Colonic mucosa (tissue), 4 donors: ENCODE data around the gene AP3B1. TPM values are rescaled to one million over a fixed set of nuclear protein-coding genes. Genes with fewer than 3 reads are reported as not detected.

Experiments used
- DNase-seq: peaks from one replicate; pipeline ENCODE4 v3.0.0-alpha.2; 2020
- H3K27ac ChIP-seq: fragments of 200-600 bp; one replicate; pipeline ENCODE4 v1.8.0; 2021
- H3K27me3 ChIP-seq: fragments of 200-600 bp; one replicate; pipeline ENCODE4 v1.8.0; 2021
- H3K36me3 ChIP-seq: fragments of 200-600 bp; one replicate; pipeline ENCODE4 v1.8.0; 2021
- H3K4me1 ChIP-seq: fragments of 200-600 bp; one replicate; pipeline ENCODE4 v1.8.0; 2021; ENCODE audit warnings: mild to moderate bottlenecking
- H3K4me3 ChIP-seq: fragments of 200-600 bp; one replicate; pipeline ENCODE4 v1.8.0; 2021
- H3K9ac ChIP-seq, 2 donors: one replicate each; pipeline ENCODE4 v1.7.0; 2013; ENCODE audit warnings: control low read depth in 2 of 2, low read depth in 2 of 2, low read length in 2 of 2
- H3K9me3 ChIP-seq: fragments of 200-600 bp; one replicate; pipeline ENCODE4 v1.8.0; 2021
- CTCF ChIP-seq: fragments of 200-600 bp; IDR thresholded peaks from one replicate; pipeline ENCODE4 v1.8.0; 2022; ENCODE audit warnings: antibody characterized with exemption, mild to moderate bottlenecking
- intact Hi-C: fragments of 100-400 bp; cut with DNase I; formaldehyde crosslinking; loops from one replicate; pipeline ENCODE4 v1.14.1; 2022
- total RNA-seq, 2 donors: library from RNA; stranded (reverse); fragmentation: NEBNext Ultra II Directional in 1 of 2; extraction: Animal tissue kit (Norgen Biotek cat#: 25700) in 1 of 2; gene quantifications; one replicate each; pipeline ENCODE4 v1.2.1, GENCODE V29; 2021
- donor health status: healthy.
- donor health status: DM: no; HTN: no; CAD: no.
- donor health status: DM: no; HTN: no; CAD: no.

AP3B1 gene
- total RNA-seq, 2 donors from 2014 or later, result 53.3 to 62.6 TPM

- Histone ChIP-seq H3K9ac (no peak overlapping the region), H3K36me3 (no peaks in the 10 kb centered on the region), H3K27me3 (no peaks in the 10 kb centered on the region), H3K27ac (no peak overlapping the region), H3K9me3 (no peaks in the 10 kb centered on the region), H3K4me3 (no peak overlapping the region), H3K4me1 (no peaks in the 10 kb centered on the region)
- DNase-seq, result no peak
- intact Hi-C loops, result no loop called here
- no peak for TF ChIP-seq CTCF
Observed at GRCh38 chr5:78063495-78063894, 231.0 kb downstream of the AP3B1 start.

- TF ChIP-seq CTCF, result no peak
- H3K9me3 ChIP-seq, result no peaks in the 10 kb centered on the region
- DNase-seq, result no peak
- H3K27ac ChIP-seq, result no peak overlapping the region
- H3K36me3 ChIP-seq, result no peaks in the 10 kb centered on the region
- H3K27me3 ChIP-seq, result no peaks in the 10 kb centered on the region
- H3K4me1 ChIP-seq, result no peaks in the 10 kb centered on the region
- H3K9ac ChIP-seq, result no peak overlapping the region
- no peak overlapping the region for H3K4me3 ChIP-seq
- intact Hi-C loops, result no loop called here
Observed at GRCh38 chr5:78062645-78063044, 231.9 kb downstream of the AP3B1 start.

DNA sequence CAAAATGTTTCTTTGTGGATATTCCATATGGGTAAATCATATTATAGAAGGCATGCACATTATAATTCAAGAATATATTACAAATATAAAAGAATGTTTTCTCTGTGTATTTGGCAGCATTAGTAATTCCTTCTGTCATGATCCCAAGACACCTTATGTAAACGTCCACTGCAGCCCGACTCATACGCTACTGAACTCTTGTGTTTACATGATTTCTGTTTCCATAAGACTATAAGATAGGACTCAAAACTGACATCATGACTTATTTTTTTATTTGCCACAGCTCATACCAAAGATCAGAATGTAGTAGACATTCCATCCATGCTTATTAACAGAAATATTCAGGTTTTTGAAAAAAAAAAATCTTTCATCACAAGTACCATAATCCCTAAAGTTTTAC is 234.1 kb downstream of the AP3B1 start:
- Histone ChIP-seq H3K9ac (no peak overlapping the region), H3K27me3 (no peaks in the 10 kb centered on the region), H3K4me3 (no peak overlapping the region), H3K9me3 (no peaks in the 10 kb centered on the region), H3K27ac (no peak overlapping the region), H3K36me3 (no peaks in the 10 kb centered on the region), H3K4me1 (no peaks in the 10 kb centered on the region)
- DNase-seq, result no peak
- intact Hi-C loops, result no loop called here
- TF ChIP-seq CTCF, result no peak

DNA sequence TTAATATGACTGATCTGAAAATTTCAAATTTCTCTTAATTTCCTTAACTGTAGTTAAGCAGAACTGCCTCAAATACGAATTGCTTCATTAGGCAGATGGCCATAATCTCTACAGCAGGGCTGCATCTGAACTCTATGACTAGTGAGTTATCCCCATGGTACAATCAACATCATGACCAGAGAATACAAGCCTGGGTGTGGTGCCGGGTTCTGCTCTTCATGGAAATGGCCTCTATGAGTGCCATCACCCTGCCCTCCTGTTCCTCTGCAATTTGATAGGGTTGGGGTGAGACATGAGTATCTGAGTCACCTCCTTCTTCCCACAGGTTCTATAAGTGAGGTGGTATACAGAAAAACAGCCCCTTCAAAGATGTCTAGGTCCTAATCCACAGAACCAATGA is 235.9 kb downstream of the AP3B1 start:
- no peak for DNase-seq
- H3K36me3 ChIP-seq, result no peaks in the 10 kb centered on the region
- H3K4me3 ChIP-seq, result no peak overlapping the region
- H3K27me3 ChIP-seq, result no peaks in the 10 kb centered on the region
- no peak for TF ChIP-seq CTCF
- intact Hi-C loops, result no loop called here
- H3K4me1 ChIP-seq, result no peaks in the 10 kb centered on the region
- no peak overlapping the region for H3K9ac ChIP-seq
- H3K27ac ChIP-seq, result no peak overlapping the region
- no peaks in the 10 kb centered on the region for H3K9me3 ChIP-seq

- intact Hi-C loops, result no loop called here
- H3K27ac ChIP-seq, result no peak overlapping the region
Observed at GRCh38 chr5:78056901-78057514, 237.5 kb downstream of the AP3B1 start.

More at GRCh38 chr5:78056901-78057514, 237.5 kb downstream of the AP3B1 start:
- Histone ChIP-seq H3K4me3 (no peak overlapping the region), H3K4me1 (no peaks in the 10 kb centered on the region), H3K9ac (no peak overlapping the region), H3K27me3 (no peaks in the 10 kb centered on the region), H3K9me3 (no peaks in the 10 kb centered on the region), H3K36me3 (no peaks in the 10 kb centered on the region)
- TF ChIP-seq CTCF, result no peak
- no peak for DNase-seq
